Neuronal stem cell (in vitro differentiated cells): ENCODE results near the gene STAT5B.

ENCODE experiments used
- DNase-seq: peaks from one replicate; pipeline ENCODE4 v3.0.0-alpha.2; 2013; ENCODE audit warnings: low spot score
- H2AFZ ChIP-seq: one replicate; pipeline ENCODE4 v1.6.1; 2013; ENCODE audit warnings: mild to moderate bottlenecking, low read length, inconsistent platforms
- H2AK5ac ChIP-seq: 2 replicates; pipeline ENCODE4 v1.6.1; 2013; ENCODE audit warnings: low read depth, mild to moderate bottlenecking, inconsistent platforms, low read length, moderate library complexity, mixed read lengths
- H2BK120ac ChIP-seq: 2 replicates; pipeline ENCODE4 v1.6.1; 2013; ENCODE audit warnings: low read depth, mild to moderate bottlenecking, inconsistent platforms, low read length, moderate library complexity, mixed read lengths
- H2BK12ac ChIP-seq: one replicate; pipeline ENCODE4 v1.6.1; 2013; ENCODE audit warnings: low read length, inconsistent platforms
- H2BK15ac ChIP-seq: 2 replicates; pipeline ENCODE4 v1.6.1; 2013; ENCODE audit warnings: mild to moderate bottlenecking, low read length, inconsistent platforms, mixed read lengths
- H2BK5ac ChIP-seq: one replicate; pipeline ENCODE4 v1.6.1; 2013; ENCODE audit warnings: inconsistent platforms, mild to moderate bottlenecking, low read length, moderate library complexity
- H3K14ac ChIP-seq: one replicate; pipeline ENCODE4 v1.6.1; 2013; ENCODE audit warnings: low read length, inconsistent platforms
- H3K18ac ChIP-seq: 2 replicates; pipeline ENCODE4 v1.6.1; 2013; ENCODE audit warnings: low read length, inconsistent platforms
- H3K23ac ChIP-seq: 2 replicates; pipeline ENCODE4 v1.6.1; 2013; ENCODE audit warnings: low read depth, mild to moderate bottlenecking, mixed read lengths, low read length, inconsistent platforms; ENCODE audit not compliant: poor library complexity
- H3K27ac ChIP-seq: replicated peaks from 3 replicates; pipeline ENCODE4 v1.5.1; 2013; ENCODE audit warnings: low read length, inconsistent platforms
- H3K27me3 ChIP-seq, 3 experiments: 2 replicates each; pipeline ENCODE4 v1.6.1; 2013; ENCODE audit warnings: low read length in 3 of 3, mild to moderate bottlenecking in 2 of 3, inconsistent platforms in 1 of 3, low read depth in 1 of 3, mixed read lengths in 1 of 3, moderate library complexity in 1 of 3; ENCODE audit not compliant: control insufficient read depth in 3 of 3, insufficient read depth in 3 of 3
- H3K36me3 ChIP-seq, 2 donors: replicated peaks in 1 of 2; 2 replicates each; pipeline ENCODE4 v1.6.1; 2013; ENCODE audit warnings: low read length in 2 of 2; ENCODE audit not compliant: control insufficient read depth in 2 of 2, insufficient read depth in 2 of 2
- H3K4ac ChIP-seq: 2 replicates; pipeline ENCODE4 v1.6.1; 2013; ENCODE audit warnings: inconsistent platforms, mild to moderate bottlenecking, low read length, moderate library complexity
- H3K4me1 ChIP-seq, 2 donors: 1 replicate in 1 of 2; 2 replicates in 1 of 2; pipeline ENCODE4 v1.6.1; 2013; ENCODE audit warnings: low read length in 2 of 2, low read depth in 1 of 2; ENCODE audit not compliant: control insufficient read depth in 2 of 2, insufficient read depth in 1 of 2
- H3K4me2 ChIP-seq: one replicate; pipeline ENCODE4 v1.6.1; 2013; ENCODE audit warnings: mild to moderate bottlenecking, low read length, inconsistent platforms; ENCODE audit not compliant: insufficient read depth, poor library complexity, severe bottlenecking
- H3K4me3 ChIP-seq, 2 donors: 2 replicates each; pipeline ENCODE4 v1.5.1; 2013; ENCODE audit warnings: low read length in 2 of 2, mild to moderate bottlenecking in 2 of 2, inconsistent platforms in 1 of 2, moderate library complexity in 1 of 2
- H3K79me1 ChIP-seq: one replicate; pipeline ENCODE4 v1.6.1; 2013; ENCODE audit warnings: low read depth, mild to moderate bottlenecking, inconsistent platforms, low read length, moderate library complexity
- H3K9ac ChIP-seq: one replicate; pipeline ENCODE4 v1.6.1; 2013; ENCODE audit warnings: mild to moderate bottlenecking, low read depth, low read length, inconsistent platforms; ENCODE audit not compliant: poor library complexity
- H3K9me3 ChIP-seq, 2 donors: replicated peaks in 1 of 2; 2 replicates each; pipeline versions ENCODE3 to v1.6.1; 2013; ENCODE audit warnings: low read length in 2 of 2, mild to moderate bottlenecking in 2 of 2, inconsistent platforms in 1 of 2, low read depth in 1 of 2, mixed read lengths in 1 of 2, moderate library complexity in 1 of 2; ENCODE audit not compliant: control insufficient read depth in 2 of 2, insufficient read depth in 1 of 2
- H4K8ac ChIP-seq: one replicate; pipeline ENCODE4 v1.6.1; 2013; ENCODE audit warnings: low read depth, mild to moderate bottlenecking, inconsistent platforms, low read length, moderate library complexity
- H4K91ac ChIP-seq: one replicate; pipeline ENCODE4 v1.6.1; 2013; ENCODE audit warnings: low read length, low read depth, mild to moderate bottlenecking, inconsistent platforms; ENCODE audit not compliant: poor library complexity
- WGBS, 2 donors: extraction: QIAGEN DNeasy Blood & Tissue Kit; methylation state at CpG; one replicate each; pipeline ENCODE4 v1.1.7; 2013; ENCODE audit warnings: missing lambda C conversion rate in 2 of 2, mixed read lengths in 1 of 2; ENCODE audit not compliant: insufficient read length in 2 of 2, insufficient replicate concordance in 1 of 2; ENCODE audit errors: extremely low coverage in 2 of 2; 5-methylcytosine and 5-hydroxymethylcytosine counted together

STAT5B gene

GRCh38 chr17:42163696-42164407 lies 112.3 kb downstream of the STAT5B start:
- no peak overlapping the region for H3K27ac ChIP-seq
- no peak overlapping the region for H2BK12ac ChIP-seq
- H2AK5ac ChIP-seq = peak overlapping the region; percentile 1
- H3K18ac ChIP-seq = peak overlapping the region; percentile 60
- H3K36me3 ChIP-seq = no peaks in the 10 kb centered on the region
- no peak overlapping the region for H3K9ac ChIP-seq
- H3K4ac ChIP-seq = no peak overlapping the region
- H3K79me1 ChIP-seq = peaks cover 5% of the 10 kb centered on the region
- H3K4me1 ChIP-seq = peaks cover 3 to 13% of the 10 kb centered on the region in 2 donors
- peaks cover 0 to 1% of the 10 kb centered on the region in 2 donors for H3K9me3 ChIP-seq
- H2AFZ ChIP-seq = peak overlapping the region; percentile 54
- H4K91ac ChIP-seq = no peak overlapping the region
- no peak overlapping the region for H2BK120ac ChIP-seq
- H4K8ac ChIP-seq = no peak overlapping the region
- H3K27me3 ChIP-seq = peaks cover 0 to 9% (median 0%) of the 10 kb centered on the region in 3 experiments
- no peak overlapping the region for H3K4me3 ChIP-seq
- no peak for DNase-seq
- H2BK15ac ChIP-seq = no peak overlapping the region
- H3K14ac ChIP-seq = no peak overlapping the region
- H2BK5ac ChIP-seq = no peak overlapping the region
- no CpG with 5 or more reads among the region's 22 CpGs for WGBS, 2 donors
- no peak overlapping the region for H3K4me2 ChIP-seq
- H3K23ac ChIP-seq = peak overlapping the region; percentile 31

GRCh38 chr17:42163113-42163512 lies 113.1 kb downstream of the STAT5B start:
- H3K9ac ChIP-seq = peak overlapping the region; percentile 30
- peaks cover 0 to 1% of the 10 kb centered on the region in 2 donors for H3K9me3 ChIP-seq
- no peak overlapping the region for H3K18ac ChIP-seq
- no peak overlapping the region for H3K14ac ChIP-seq
- no peaks in the 10 kb centered on the region for H3K36me3 ChIP-seq
- H3K79me1 ChIP-seq = peaks cover 5% of the 10 kb centered on the region
- no peak overlapping the region for H2BK12ac ChIP-seq
- no peak overlapping the region for H4K91ac ChIP-seq
- DNase-seq = no peak
- peaks cover 3 to 13% of the 10 kb centered on the region in 2 donors for H3K4me1 ChIP-seq
- no peak overlapping the region for H2BK120ac ChIP-seq
- peak overlapping the region; percentile 6 for H3K23ac ChIP-seq
- no CpG with 5 or more reads among the region's 8 CpGs for WGBS, 2 donors
- no peak overlapping the region for H2BK5ac ChIP-seq
- H3K4me3 ChIP-seq = no peak overlapping the region
- H3K27me3 ChIP-seq = peaks cover 0 to 9% (median 0%) of the 10 kb centered on the region in 3 experiments
- peak overlapping the region; percentile 54 for H2AFZ ChIP-seq
- H2AK5ac ChIP-seq = peak overlapping the region; percentile 1
- H4K8ac ChIP-seq = no peak overlapping the region
- no peak overlapping the region for H3K27ac ChIP-seq
- no peak overlapping the region for H3K4ac ChIP-seq
- H3K4me2 ChIP-seq = no peak overlapping the region
- no peak overlapping the region for H2BK15ac ChIP-seq

- H3K4me3 ChIP-seq = no peak overlapping the region
- H3K79me1 ChIP-seq = peaks cover 4% of the 10 kb centered on the region
- no peak overlapping the region for H2BK120ac ChIP-seq
- no peak overlapping the region for H2AK5ac ChIP-seq
- H3K4me1 ChIP-seq = peaks cover 2 to 13% of the 10 kb centered on the region in 2 donors
- H3K18ac ChIP-seq = no peak overlapping the region
- no peak overlapping the region for H3K27ac ChIP-seq
- H3K23ac ChIP-seq = no peak overlapping the region
- H2BK12ac ChIP-seq = no peak overlapping the region
- no peaks in the 10 kb centered on the region for H3K9me3 ChIP-seq
- no peak overlapping the region for H4K91ac ChIP-seq
- H2AFZ ChIP-seq = peak overlapping the region; percentile 60
- no peaks in the 10 kb centered on the region for H3K36me3 ChIP-seq
- DNase-seq = no peak
- H4K8ac ChIP-seq = no peak overlapping the region
- H3K9ac ChIP-seq = no peak overlapping the region
- H2BK5ac ChIP-seq = no peak overlapping the region
- H3K4ac ChIP-seq = no peak overlapping the region
- no CpG with 5 or more reads among the region's 7 CpGs for WGBS, 2 donors
- no peak overlapping the region for H3K4me2 ChIP-seq
- no peak overlapping the region for H2BK15ac ChIP-seq
- no peak overlapping the region for H3K14ac ChIP-seq
- H3K27me3 ChIP-seq = peaks cover 0 to 5% (median 0%) of the 10 kb centered on the region in 3 experiments
Measured at GRCh38 chr17:42160531-42160910, 115.7 kb downstream of the STAT5B start.

- peaks cover 0 to 5% (median 0%) of the 10 kb centered on the region in 3 experiments for H3K27me3 ChIP-seq
- H4K91ac ChIP-seq = no peak overlapping the region
- no peak overlapping the region for H4K8ac ChIP-seq
- H2AFZ ChIP-seq = peak overlapping the region; percentile 60
- H3K79me1 ChIP-seq = peaks cover 2% of the 10 kb centered on the region
- H3K4me1 ChIP-seq = peaks cover 4 to 13% of the 10 kb centered on the region in 2 donors
- H2AK5ac ChIP-seq = peak overlapping the region; percentile 3
- no peak overlapping the region for H3K27ac ChIP-seq
- peak overlapping the region; percentile 64 for H3K18ac ChIP-seq
- H2BK12ac ChIP-seq = peak overlapping the region; percentile 41
- H3K4me2 ChIP-seq = no peak overlapping the region
- peak overlapping the region; percentile 43 for H3K23ac ChIP-seq
- no peaks in the 10 kb centered on the region for H3K36me3 ChIP-seq
- H3K4me3 ChIP-seq = no peak overlapping the region
- H2BK5ac ChIP-seq = no peak overlapping the region
- peak overlapping the region; percentile 58 for H2BK15ac ChIP-seq
- no peak overlapping the region for H2BK120ac ChIP-seq
- DNase-seq = no peak
- WGBS, 2 donors = no CpG with 5 or more reads among the region's 14 CpGs
- H3K9me3 ChIP-seq = no peaks in the 10 kb centered on the region
- H3K9ac ChIP-seq = no peak overlapping the region
- H3K14ac ChIP-seq = no peak overlapping the region
- H3K4ac ChIP-seq = no peak overlapping the region
Measured at GRCh38 chr17:42159796-42160530, 116.2 kb downstream of the STAT5B start.
